HCT116 (cell line): ENCODE results near the gene CHML. TPM values are rescaled to one million over a fixed set of nuclear protein-coding genes. Genes with fewer than 3 reads are reported as not detected.

Experiments used
- ATAC-seq: fragments of 200-7000 bp; cut with Tn5 transposase; 2 replicates; pipeline ENCODE4 v1.9.1; 2020; ENCODE audit warnings: mild to moderate bottlenecking, moderate library complexity
- BruUV-seq: library from RNA; stranded (reverse); fragments of 400-500 nt; replicated peaks from 2 replicates; lab custom pipeline; 2021; lab: Mats Ljungman, UMichigan
- CTCF ChIA-PET: fragments of 300-600 bp; sonication (Branson Sonifier 250); formaldehyde crosslinking; loops from one replicate; lab custom pipeline; 2021; ENCODE audit warnings: antibody characterized with exemption; lab: Charles Lee
- POLR2A ChIA-PET: fragments of 300-600, 350-600 bp; sonication (Branson Sonifier 250); formaldehyde crosslinking; loops from one replicate; lab custom pipeline; 2021; ENCODE audit warnings: antibody characterized with exemption; lab: Charles Lee
- RAD21 ChIA-PET, 2 experiments: fragments of 300-600 bp; sonication (Branson Sonifier 250); formaldehyde crosslinking; loops; one replicate each; lab custom pipeline; 2023; ENCODE audit warnings: low total read pairs in 2 of 2; ENCODE audit not compliant: uncharacterized antibody in 2 of 2, unreplicated experiment in 2 of 2, low non-redundant PET in 1 of 2; lab: Charles Lee
- DNase-seq: peaks from one replicate; pipeline ENCODE4 v3.0.0-alpha.2; 2010; ENCODE audit warnings: low read depth, low spot score
- H2AFZ ChIP-seq: fragments of 200-600 bp; shearing (Covaris generic), sonication (generic); 2 replicates; pipeline ENCODE4 v1.6.1; 2017; ENCODE audit warnings: low read depth, mixed run types, mixed read lengths, antibody characterized with exemption, low read length; ENCODE audit not compliant: poor library complexity, severe bottlenecking
- H3K27ac ChIP-seq: 2 replicates; pipeline ENCODE4 v1.5.1; 2012; ENCODE audit warnings: low read depth, low read length
- H3K27me3 ChIP-seq: fragments of 200-600 bp; sonication (generic); 2 replicates; pipeline ENCODE4 v1.6.1; 2016; ENCODE audit warnings: mixed run types, low read length, mixed read lengths; ENCODE audit not compliant: insufficient read depth
- H3K36me3 ChIP-seq, 2 experiments: fragments of 200-500 bp in 1 of 2; fragments of 200-600 bp in 1 of 2; sonication (Bioruptor generic) in 1 of 2; sonication (generic) in 1 of 2; 2 replicates each; pipeline versions ENCODE4 v1.5.1 to v1.6.1; 2014 to 2016; ENCODE audit warnings: low read length in 2 of 2, inconsistent platforms in 1 of 2, mixed read lengths in 1 of 2, mixed run types in 1 of 2; ENCODE audit not compliant: insufficient read depth in 2 of 2, control insufficient read depth in 1 of 2
- H3K4me1 ChIP-seq, 2 experiments: fragments of 200-600 bp in 1 of 2; sonication (generic) in 1 of 2; 2 replicates each; pipeline versions ENCODE4 v1.5.1 to v1.6.1; 2012 to 2017; ENCODE audit warnings: low read length in 2 of 2, inconsistent platforms in 1 of 2, mild to moderate bottlenecking in 1 of 2, mixed read lengths in 1 of 2, mixed run types in 1 of 2, moderate library complexity in 1 of 2; ENCODE audit not compliant: insufficient read depth in 2 of 2, control insufficient read depth in 1 of 2
- H3K4me2 ChIP-seq: fragments of 200-600 bp; sonication (generic); 2 replicates; pipeline ENCODE4 v1.6.1; 2017; ENCODE audit warnings: mixed run types, low read length, mixed read lengths
- H3K4me3 ChIP-seq, 2 experiments: fragments of 200-600 bp in 1 of 2; sonication (generic) in 1 of 2; replicated peaks in 1 of 2; 2 replicates each; pipeline ENCODE4 v1.5.1; 2011 to 2016; ENCODE audit warnings: low read length in 2 of 2, control low read depth in 1 of 2, low read depth in 1 of 2, mild to moderate bottlenecking in 1 of 2, mixed read lengths in 1 of 2, mixed run types in 1 of 2
- H3K79me2 ChIP-seq: fragments of 200-600 bp; sonication (generic); 2 replicates; pipeline ENCODE4 v1.6.1; 2017; ENCODE audit warnings: mild to moderate bottlenecking, mixed run types, low read length, moderate library complexity, mixed read lengths; ENCODE audit not compliant: insufficient read depth
- H3K9ac ChIP-seq: fragments of 200-600 bp; sonication (generic); 2 replicates; pipeline ENCODE4 v1.6.1; 2016; ENCODE audit warnings: low read length, mixed read lengths
- H3K9me2 ChIP-seq: fragments of 200-600 bp; sonication (generic), shearing (Covaris generic); 2 replicates; pipeline ENCODE4 v1.6.1; 2017; ENCODE audit warnings: mixed run types, mild to moderate bottlenecking, moderate library complexity; ENCODE audit not compliant: insufficient read depth
- H3K9me3 ChIP-seq, 2 experiments: fragments of 200-500 bp in 1 of 2; fragments of 200-600 bp in 1 of 2; sonication (Bioruptor generic) in 1 of 2; sonication (generic) in 1 of 2; 2 replicates each; pipeline ENCODE4 v1.6.1; 2014 to 2017; ENCODE audit warnings: low read length in 2 of 2, mixed read lengths in 2 of 2, inconsistent platforms in 1 of 2, low read depth in 1 of 2, mild to moderate bottlenecking in 1 of 2, mixed run types in 1 of 2, moderate library complexity in 1 of 2; ENCODE audit not compliant: control insufficient read depth in 1 of 2, insufficient read depth in 1 of 2
- H4K20me1 ChIP-seq: fragments of 200-600 bp; sonication (generic), shearing (Covaris generic); 2 replicates; pipeline ENCODE4 v1.6.1; 2017; ENCODE audit warnings: mixed run types, mild to moderate bottlenecking, moderate library complexity; ENCODE audit not compliant: insufficient read depth
- CBX3 ChIP-seq: IDR thresholded peaks from 2 replicates; pipeline ENCODE4 v1.6.1; 2012; ENCODE audit warnings: low read depth
- CTCF ChIP-seq, 3 experiments: fragments of 200-600 bp in 1 of 3; sonication (generic) in 1 of 3; IDR thresholded peaks in 2 of 3; conservative IDR thresholded peaks in 1 of 3; 2 replicates each; pipeline ENCODE4 v1.5.1; 2012 to 2017; ENCODE audit warnings: low read depth in 2 of 3, low read length in 2 of 3, antibody characterized with exemption in 1 of 3, borderline replicate concordance in 1 of 3, control low read depth in 1 of 3, mild to moderate bottlenecking in 1 of 3, mixed read lengths in 1 of 3, mixed run types in 1 of 3, moderate library complexity in 1 of 3; ENCODE audit not compliant: insufficient read depth in 1 of 3
- EGR1 ChIP-seq: IDR thresholded peaks from 2 replicates; pipeline ENCODE4 v1.6.1; 2012; ENCODE audit warnings: low read depth
- ELF1 ChIP-seq: IDR thresholded peaks from 2 replicates; pipeline ENCODE4 v1.6.1; 2012; ENCODE audit warnings: low read depth, borderline replicate concordance
- FOSL1 ChIP-seq: IDR thresholded peaks from 2 replicates; pipeline ENCODE4 v1.6.1; 2012; ENCODE audit warnings: low read depth
- JUND ChIP-seq: IDR thresholded peaks from 2 replicates; pipeline ENCODE4 v1.6.1; 2012
- MAX ChIP-seq: IDR thresholded peaks from 2 replicates; pipeline ENCODE4 v1.6.1; 2012
- RAD21 ChIP-seq: IDR thresholded peaks from 2 replicates; pipeline ENCODE4 v1.6.1; 2012; ENCODE audit warnings: low read depth, mild to moderate bottlenecking
- REST ChIP-seq: IDR thresholded peaks from 2 replicates; pipeline ENCODE4 v1.6.1; 2012; ENCODE audit warnings: low read depth
- SIN3A ChIP-seq: IDR thresholded peaks from 2 replicates; pipeline ENCODE4 v1.6.1; 2012; ENCODE audit warnings: low read depth
- TCF7L2 ChIP-seq: IDR thresholded peaks from 2 replicates; pipeline ENCODE4 v1.7.0; 2011; ENCODE audit warnings: borderline replicate concordance, inconsistent platforms; ENCODE audit not compliant: insufficient read depth, insufficient read length; ENCODE audit errors: extremely low read depth
- YY1 ChIP-seq: IDR thresholded peaks from 2 replicates; pipeline ENCODE4 v1.6.1; 2011; ENCODE audit warnings: low read length, low read depth, moderate library complexity, mild to moderate bottlenecking; ENCODE audit not compliant: insufficient replicate concordance; ENCODE audit errors: extremely low read depth
- ZBTB33 ChIP-seq: IDR thresholded peaks from 2 replicates; pipeline ENCODE4 v1.6.1; 2011; ENCODE audit warnings: mild to moderate bottlenecking, low read length, moderate library complexity; ENCODE audit not compliant: insufficient replicate concordance; ENCODE audit errors: extremely low read depth
- ZFX ChIP-seq: fragments of 450-650 bp; IDR thresholded peaks from 2 replicates; pipeline ENCODE4 v1.6.1; 2017
- ZNF274 ChIP-seq: fragments of 200-500 bp; sonication (Bioruptor generic); IDR thresholded peaks from 2 replicates; pipeline ENCODE4 v1.6.1; 2014; ENCODE audit warnings: mild to moderate bottlenecking, low read depth, low read length, inconsistent platforms
- intact Hi-C: fragments of 100-400 bp; cut with micrococcal nuclease; formaldehyde crosslinking; loops from 2 replicates; pipeline ENCODE4 v1.10.0; 2022
- total RNA-seq: library from RNA; stranded (reverse); gene quantifications from one replicate; pipeline ENCODE4 v1.2.1, GENCODE V29; 2021; ENCODE audit not compliant: unreplicated experiment

Gene CHML
- total RNA-seq, 1 experiment from 2014 or later = 9.7 TPM

GRCh38 chr1:241591317-241591716 is 48.9 kb downstream of the CHML start (continued):
- no peak for TF ChIP-seq ZBTB33

- Histone ChIP-seq H3K79me2 (no peaks in the 10 kb centered on the region), H2AFZ (no peak overlapping the region), H3K36me3 (no peaks in the 10 kb centered on the region), H3K27ac (no peak overlapping the region), H3K4me2 (no peak overlapping the region), H4K20me1 (no peaks in the 10 kb centered on the region), H3K9ac (no peak overlapping the region), H3K9me2 (no peaks in the 10 kb centered on the region), H3K9me3 (no peaks in the 10 kb centered on the region), H3K4me3 (no peak overlapping the region), H3K4me1 (peaks cover 0 to 30% of the 10 kb centered on the region in 2 experiments; a peak in 2 of 4 replicates), H3K27me3 (no peaks in the 10 kb centered on the region)
- ChIA-PET POLR2A (no interaction called here), RAD21 (no interaction called here), CTCF (no interaction called here)
- intact Hi-C loops = no loop called here
- DNase-seq = no peak
- BruUV-seq = no TSS peak
- 0 out of 2 replicates have a peak, but pooled peaks have one; percentile 19 for ATAC-seq
- no peak for TF ChIP-seq REST
- no peak for TF ChIP-seq TCF7L2
- no peak for TF ChIP-seq MAX
- no peak for TF ChIP-seq RAD21
- TF ChIP-seq ZNF274 = no peak
- TF ChIP-seq ZBTB33 = no peak
- TF ChIP-seq FOSL1 = no peak
- TF ChIP-seq EGR1 = no peak
- TF ChIP-seq ELF1 = no peak
- TF ChIP-seq SIN3A = no peak
- no peak for TF ChIP-seq JUND
- TF ChIP-seq ZFX = no peak
- TF ChIP-seq CBX3 = no peak
- TF ChIP-seq CTCF (IDR thresholded peaks at IDR 0.05 in 2 of 3, conservative IDR thresholded peaks at IDR 0.05 in 1 of 3; ENCODE audit: borderline replicate concordance in 1 of 3, insufficient read depth in 1 of 3, low read depth in 2 of 3, low read length in 2 of 3) = no peak
- TF ChIP-seq YY1 = no peak
Measured at GRCh38 chr1:241590719-241591118, 49.5 kb downstream of the CHML start.
